Vagina (tissue), 2 donors: ENCODE results near the gene ANK2.

Source experiments
- CTCF ChIP-seq, 3 experiments: fragments of 450-650 bp in 2 of 3; fragments of 200-600 bp in 1 of 3; sonication (generic) in 1 of 3; IDR thresholded peaks; one replicate each; pipeline ENCODE4 v1.5.1; 2017 to 2019; ENCODE audit warnings: antibody characterized with exemption in 3 of 3, mild to moderate bottlenecking in 2 of 3, moderate library complexity in 2 of 3
- POLR2A ChIP-seq, 2 donors: fragments of 450-650 bp; IDR thresholded peaks; one replicate each; pipeline ENCODE4 v1.6.1; 2017; ENCODE audit warnings: antibody characterized with exemption in 2 of 2, mild to moderate bottlenecking in 2 of 2, moderate library complexity in 2 of 2
- POLR2AphosphoS5 ChIP-seq, 2 donors: sonication (generic); formaldehyde crosslinking; IDR thresholded peaks; one replicate each; pipeline ENCODE4 v1.9.0; 2017; ENCODE audit warnings: antibody characterized with exemption in 2 of 2, mild to moderate bottlenecking in 2 of 2, low read depth in 1 of 2; ENCODE audit not compliant: insufficient read depth in 1 of 2

- TF ChIP-seq CTCF (IDR thresholded peaks at IDR 0.05), result no peak
- no peak for TF ChIP-seq POLR2AphosphoS5 (IDR thresholded peaks at IDR 0.05; ENCODE audit: insufficient read depth in 1 of 2, low read depth in 1 of 2)
- no peak for TF ChIP-seq POLR2A (IDR thresholded peaks at IDR 0.05)
These were observed 35.7 kb upstream of the ANK2 start for GRCh38 chr4:113013751-113014150.
